Epithelial cell of proximal tubule (primary cell): Measurements from ENCODE around the gene PPM1G. TPM values are rescaled to one million over a fixed set of nuclear protein-coding genes. Genes with fewer than 3 reads are reported as not detected.

Experiments used
- DNase-seq: peaks from one replicate; pipeline ENCODE4 v3.0.0-alpha.2; 2011; ENCODE audit warnings: low read depth
- H3K4me3 ChIP-seq: 2 replicates; pipeline ENCODE4 v1.5.1; 2011; ENCODE audit warnings: low read depth, mild to moderate bottlenecking, low read length
- total RNA-seq: library from RNA; depleted of rRNA; stranded (reverse); fragments of >200 nt; gene quantifications from 2 replicates; pipeline ENCODE4 v1.2.3, GENCODE V29; 2015
- TF ChIP-seq, protein P1 (sequence below): conservative IDR thresholded peaks from 2 replicates; pipeline ENCODE4 v1.5.1; 2012; ENCODE audit warnings: low read depth, mild to moderate bottlenecking, low read length

Gene PPM1G
- total RNA-seq, 1 donor from 2014 or later, result 135 TPM

DNA sequence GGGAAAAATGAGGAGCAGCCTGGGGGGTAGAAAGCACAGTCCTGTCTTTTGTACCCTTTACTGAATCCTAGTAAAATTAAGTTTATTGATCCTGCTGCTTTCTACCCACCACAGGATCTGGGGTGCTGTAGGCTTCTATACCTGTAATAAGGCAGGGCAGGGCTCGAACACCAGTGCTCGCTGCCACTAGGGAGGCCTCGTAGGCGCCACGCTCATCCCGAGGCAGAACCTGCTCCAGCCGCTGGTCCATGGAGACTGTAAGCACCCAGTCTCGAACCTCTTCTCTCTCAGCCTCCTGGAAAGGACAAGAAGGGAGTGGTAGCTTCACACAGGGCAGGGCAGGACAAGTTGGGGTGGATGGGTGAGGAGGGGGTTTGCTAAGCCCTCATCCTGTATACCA, 35.8 kb upstream of the PPM1G start:
- DNase-seq, result no peak
- H3K4me3 ChIP-seq, result no peak overlapping the region
- TF ChIP-seq, protein P1, sequence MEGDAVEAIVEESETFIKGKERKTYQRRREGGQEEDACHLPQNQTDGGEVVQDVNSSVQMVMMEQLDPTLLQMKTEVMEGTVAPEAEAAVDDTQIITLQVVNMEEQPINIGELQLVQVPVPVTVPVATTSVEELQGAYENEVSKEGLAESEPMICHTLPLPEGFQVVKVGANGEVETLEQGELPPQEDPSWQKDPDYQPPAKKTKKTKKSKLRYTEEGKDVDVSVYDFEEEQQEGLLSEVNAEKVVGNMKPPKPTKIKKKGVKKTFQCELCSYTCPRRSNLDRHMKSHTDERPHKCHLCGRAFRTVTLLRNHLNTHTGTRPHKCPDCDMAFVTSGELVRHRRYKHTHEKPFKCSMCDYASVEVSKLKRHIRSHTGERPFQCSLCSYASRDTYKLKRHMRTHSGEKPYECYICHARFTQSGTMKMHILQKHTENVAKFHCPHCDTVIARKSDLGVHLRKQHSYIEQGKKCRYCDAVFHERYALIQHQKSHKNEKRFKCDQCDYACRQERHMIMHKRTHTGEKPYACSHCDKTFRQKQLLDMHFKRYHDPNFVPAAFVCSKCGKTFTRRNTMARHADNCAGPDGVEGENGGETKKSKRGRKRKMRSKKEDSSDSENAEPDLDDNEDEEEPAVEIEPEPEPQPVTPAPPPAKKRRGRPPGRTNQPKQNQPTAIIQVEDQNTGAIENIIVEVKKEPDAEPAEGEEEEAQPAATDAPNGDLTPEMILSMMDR, result no peak

DNA sequence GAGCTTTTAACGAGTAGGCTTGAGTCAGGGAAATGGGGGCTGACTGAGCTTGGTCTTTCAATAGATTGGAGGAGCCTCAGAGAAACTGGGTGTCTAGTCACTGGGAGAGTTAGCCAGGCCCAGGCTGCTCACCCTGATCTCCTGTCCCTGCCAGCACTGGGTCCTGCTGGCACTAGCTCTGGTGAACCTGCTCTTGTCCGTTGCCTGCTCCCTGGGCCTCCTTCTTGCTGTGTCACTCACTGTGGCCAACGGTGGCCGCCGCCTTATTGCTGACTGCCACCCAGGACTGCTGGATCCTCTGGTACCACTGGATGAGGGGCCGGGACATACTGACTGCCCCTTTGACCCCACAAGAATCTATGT, 33.5 kb upstream of the PPM1G start:
- DNase-seq, result no peak
- H3K4me3 ChIP-seq, result no peak overlapping the region
- TF ChIP-seq, protein P1, result no peak

DNA sequence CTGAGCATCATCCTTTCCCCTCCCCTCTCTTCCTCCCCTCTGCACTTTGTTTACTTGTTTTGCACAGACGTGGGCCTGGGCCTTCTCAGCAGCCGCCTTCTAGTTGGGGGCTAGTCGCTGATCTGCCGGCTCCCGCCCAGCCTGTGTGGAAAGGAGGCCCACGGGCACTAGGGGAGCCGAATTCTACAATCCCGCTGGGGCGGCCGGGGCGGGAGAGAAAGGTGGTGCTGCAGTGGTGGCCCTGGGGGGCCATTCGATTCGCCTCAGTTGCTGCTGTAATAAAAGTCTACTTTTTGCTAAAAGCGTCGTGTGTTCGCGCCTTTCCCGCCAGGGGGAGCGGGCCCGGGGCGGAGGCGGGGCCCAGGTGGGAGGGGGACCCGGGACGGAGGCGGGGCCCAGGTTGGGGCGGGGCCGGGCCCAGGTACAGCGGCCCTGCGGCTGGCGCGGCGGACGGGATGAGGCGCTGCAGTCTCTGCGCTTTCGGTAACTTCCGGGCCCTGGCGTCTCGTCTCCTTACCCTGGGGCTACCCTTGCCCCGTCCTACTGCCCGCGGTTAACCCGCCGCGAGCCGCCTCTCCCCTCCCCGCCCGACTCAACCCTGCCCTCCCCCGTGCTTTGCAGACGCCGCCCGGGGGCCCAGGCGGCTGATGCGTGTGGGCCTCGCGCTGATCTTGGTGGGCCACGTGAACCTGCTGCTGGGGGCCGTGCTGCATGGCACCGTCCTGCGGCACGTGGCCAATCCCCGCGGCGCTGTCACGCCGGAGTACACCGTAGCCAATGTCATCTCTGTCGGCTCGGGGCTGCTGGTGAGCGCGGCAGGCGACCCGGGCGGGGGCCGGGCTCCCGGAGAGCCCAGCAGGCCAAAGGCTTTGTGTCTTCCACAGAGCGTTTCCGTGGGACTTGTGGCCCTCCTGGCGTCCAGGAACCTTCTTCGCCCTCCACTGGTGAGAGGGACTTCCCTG, 32.8 kb upstream of the PPM1G start, which contains the start of gene KRTCAP3:
Gene KRTCAP3, plus strand, starts transcription at position 424 of the 962 bp plus-strand sequence. Its CDS starts 32 bp downstream, at position 456.
- DNase-seq, result no peak
- TF ChIP-seq, protein P1, result no peak
- H3K4me3 ChIP-seq, result no peak within 1 kb of the TSS

DNA sequence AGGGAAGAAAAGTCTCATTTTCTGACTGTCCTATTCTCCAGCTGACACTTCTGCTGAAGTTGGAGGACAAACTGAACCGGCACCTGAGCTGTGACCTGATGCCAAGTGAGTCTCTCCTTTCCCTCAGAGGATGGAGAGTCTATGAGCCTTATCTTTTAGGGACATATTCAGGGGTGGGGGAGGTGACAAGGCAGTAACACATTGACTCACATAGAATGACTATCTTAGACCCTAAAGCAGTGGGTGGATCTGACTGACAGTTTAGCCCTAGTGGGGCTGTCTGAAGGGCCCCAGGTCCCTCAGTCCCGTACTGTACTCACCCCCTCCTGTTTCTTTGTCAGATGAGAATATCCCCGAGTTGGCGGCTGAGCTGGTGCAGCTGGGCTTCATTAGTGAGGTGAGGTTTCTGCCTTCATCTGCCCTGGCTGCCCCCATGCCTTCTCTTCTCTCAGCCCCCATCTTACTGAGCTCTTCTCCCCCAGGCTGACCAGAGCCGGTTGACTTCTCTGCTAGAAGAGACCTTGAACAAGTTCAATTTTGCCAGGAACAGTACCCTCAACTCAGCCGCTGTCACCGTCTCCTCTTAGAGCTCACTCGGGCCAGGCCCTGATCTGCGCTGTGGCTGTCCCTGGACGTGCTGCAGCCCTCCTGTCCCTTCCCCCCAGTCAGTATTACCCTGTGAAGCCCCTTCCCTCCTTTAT, 32.0 kb upstream of the PPM1G start:
- no peak overlapping the region for H3K4me3 ChIP-seq
- no peak for DNase-seq
- TF ChIP-seq, protein P1, result no peak

DNA sequence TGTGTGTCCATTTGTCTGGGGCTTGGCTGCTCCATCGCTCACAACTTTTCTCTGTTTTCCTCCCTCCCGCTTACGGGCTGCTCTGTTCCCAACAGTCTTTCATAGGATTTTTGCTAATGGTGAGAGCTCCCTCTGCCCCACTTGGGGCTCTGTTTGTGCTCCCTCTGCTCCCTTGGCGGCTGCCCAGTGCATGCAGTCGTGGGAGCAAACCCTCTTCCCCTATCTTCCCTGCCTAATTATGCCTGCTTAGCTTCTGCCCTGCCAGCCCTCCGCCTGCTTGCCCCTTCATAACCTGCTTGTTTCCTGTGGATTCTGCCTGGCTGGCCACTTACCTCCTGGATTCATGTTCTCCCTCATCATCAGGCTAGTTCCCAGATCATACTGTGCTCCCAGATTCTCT, 26.2 kb upstream of the PPM1G start:
- H3K4me3 ChIP-seq, result no peak overlapping the region
- TF ChIP-seq, protein P1, result no peak
- no peak for DNase-seq

DNA sequence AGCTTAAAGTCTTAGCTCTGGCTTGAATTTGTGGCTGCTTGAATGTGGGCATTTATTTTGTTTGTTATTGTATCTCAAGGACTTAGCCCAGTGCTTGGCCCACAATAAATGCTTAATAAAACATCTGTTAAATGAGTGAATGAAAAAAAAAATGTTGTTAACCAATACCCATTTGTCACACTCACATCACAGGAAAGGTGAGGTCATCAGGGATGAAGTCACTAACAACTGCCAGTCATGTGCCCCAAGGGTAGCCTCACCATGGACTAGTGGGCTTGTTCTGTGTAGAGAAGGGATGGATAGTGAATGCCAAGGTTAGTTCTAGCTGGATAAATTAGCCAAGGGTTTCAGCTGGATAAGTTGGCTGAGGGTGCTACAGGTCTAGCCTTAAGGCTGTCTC, 22.0 kb upstream of the PPM1G start:
- DNase-seq, result no peak
- no peak overlapping the region for H3K4me3 ChIP-seq
- TF ChIP-seq, protein P1, result no peak
